ENCODE measurements around the gene ITGB2.

ITGB2 gene

DNA sequence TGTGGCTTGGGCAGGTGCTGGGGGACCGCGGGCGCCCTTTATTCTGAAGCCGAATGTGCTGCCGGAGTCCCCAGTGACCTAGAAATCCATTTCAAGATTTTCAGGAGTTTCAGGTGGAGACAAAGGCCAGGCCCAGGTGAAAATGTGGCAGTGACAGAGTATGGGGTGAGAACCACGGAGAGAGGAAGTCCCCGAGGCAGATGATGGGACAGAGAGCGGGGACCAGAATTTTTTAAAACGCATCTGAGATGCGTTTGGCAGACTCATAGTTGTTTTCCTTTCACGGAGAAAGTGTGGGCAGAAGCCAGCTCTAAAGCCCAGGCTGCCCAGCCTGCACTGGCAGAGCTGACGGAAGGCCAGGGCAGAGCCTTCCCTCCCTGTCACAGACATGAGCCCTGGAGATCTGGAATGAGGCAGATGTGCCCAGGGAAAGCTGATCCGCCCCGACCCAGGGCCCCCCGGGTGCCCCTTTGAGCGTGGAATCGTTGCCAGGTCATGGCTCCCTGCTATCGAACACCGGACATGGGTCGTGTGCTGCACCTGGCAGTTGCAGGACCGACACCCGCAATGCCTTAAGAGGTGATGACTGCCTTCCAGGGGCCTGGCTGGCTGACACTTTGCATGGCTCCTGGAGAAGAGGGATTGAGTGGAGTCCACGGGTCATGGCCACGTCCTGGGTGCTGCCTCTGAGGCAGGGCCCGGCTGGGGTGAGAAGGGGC lies 12.7 kb upstream of the ITGB2 start:
- TF ChIP-seq EZH2phosphoT487 (IDR thresholded peaks at IDR 0.05; ENCODE audit: borderline replicate concordance, low read length): no peak
- TF ChIP-seq, protein P1, sequence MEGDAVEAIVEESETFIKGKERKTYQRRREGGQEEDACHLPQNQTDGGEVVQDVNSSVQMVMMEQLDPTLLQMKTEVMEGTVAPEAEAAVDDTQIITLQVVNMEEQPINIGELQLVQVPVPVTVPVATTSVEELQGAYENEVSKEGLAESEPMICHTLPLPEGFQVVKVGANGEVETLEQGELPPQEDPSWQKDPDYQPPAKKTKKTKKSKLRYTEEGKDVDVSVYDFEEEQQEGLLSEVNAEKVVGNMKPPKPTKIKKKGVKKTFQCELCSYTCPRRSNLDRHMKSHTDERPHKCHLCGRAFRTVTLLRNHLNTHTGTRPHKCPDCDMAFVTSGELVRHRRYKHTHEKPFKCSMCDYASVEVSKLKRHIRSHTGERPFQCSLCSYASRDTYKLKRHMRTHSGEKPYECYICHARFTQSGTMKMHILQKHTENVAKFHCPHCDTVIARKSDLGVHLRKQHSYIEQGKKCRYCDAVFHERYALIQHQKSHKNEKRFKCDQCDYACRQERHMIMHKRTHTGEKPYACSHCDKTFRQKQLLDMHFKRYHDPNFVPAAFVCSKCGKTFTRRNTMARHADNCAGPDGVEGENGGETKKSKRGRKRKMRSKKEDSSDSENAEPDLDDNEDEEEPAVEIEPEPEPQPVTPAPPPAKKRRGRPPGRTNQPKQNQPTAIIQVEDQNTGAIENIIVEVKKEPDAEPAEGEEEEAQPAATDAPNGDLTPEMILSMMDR (IDR thresholded peaks at IDR 0.05; ENCODE audit: low read depth, low read length, poor library complexity, severe bottlenecking): no peak
- Histone ChIP-seq H3K27me3 (ENCODE audit: control insufficient read depth, low read length) (peaks cover 87% of the 10 kb centered on the region), H3K9me2 (replicated peaks; ENCODE audit: control insufficient read depth, low read length) (no peaks in the 10 kb centered on the region), H3K36me3 (ENCODE audit: control insufficient read depth, low read length) (no peaks in the 10 kb centered on the region), H3K4me1 (ENCODE audit: control insufficient read depth, low read length) (peaks cover 45% of the 10 kb centered on the region), H4K20me1 (ENCODE audit: control insufficient read depth, insufficient read depth, low read depth, low read length) (peaks cover 6% of the 10 kb centered on the region), H3K4me2 (ENCODE audit: low read length) (0 out of 2 replicates have a peak overlapping the region, but pooled peaks have one; percentile 4), H3F3A (ENCODE audit: control insufficient read depth, insufficient read depth) (peaks cover 16% of the 10 kb centered on the region), H3K27ac (ENCODE audit: low read depth, low read length) (no peak overlapping the region), H3K9me3 (ENCODE audit: control insufficient read depth, insufficient read depth, low read length) (no peaks in the 10 kb centered on the region), H3K4me3 (ENCODE audit: low read length) (no peak overlapping the region), H3K79me2 (ENCODE audit: control insufficient read depth, low read length) (no peaks in the 10 kb centered on the region)

DNA sequence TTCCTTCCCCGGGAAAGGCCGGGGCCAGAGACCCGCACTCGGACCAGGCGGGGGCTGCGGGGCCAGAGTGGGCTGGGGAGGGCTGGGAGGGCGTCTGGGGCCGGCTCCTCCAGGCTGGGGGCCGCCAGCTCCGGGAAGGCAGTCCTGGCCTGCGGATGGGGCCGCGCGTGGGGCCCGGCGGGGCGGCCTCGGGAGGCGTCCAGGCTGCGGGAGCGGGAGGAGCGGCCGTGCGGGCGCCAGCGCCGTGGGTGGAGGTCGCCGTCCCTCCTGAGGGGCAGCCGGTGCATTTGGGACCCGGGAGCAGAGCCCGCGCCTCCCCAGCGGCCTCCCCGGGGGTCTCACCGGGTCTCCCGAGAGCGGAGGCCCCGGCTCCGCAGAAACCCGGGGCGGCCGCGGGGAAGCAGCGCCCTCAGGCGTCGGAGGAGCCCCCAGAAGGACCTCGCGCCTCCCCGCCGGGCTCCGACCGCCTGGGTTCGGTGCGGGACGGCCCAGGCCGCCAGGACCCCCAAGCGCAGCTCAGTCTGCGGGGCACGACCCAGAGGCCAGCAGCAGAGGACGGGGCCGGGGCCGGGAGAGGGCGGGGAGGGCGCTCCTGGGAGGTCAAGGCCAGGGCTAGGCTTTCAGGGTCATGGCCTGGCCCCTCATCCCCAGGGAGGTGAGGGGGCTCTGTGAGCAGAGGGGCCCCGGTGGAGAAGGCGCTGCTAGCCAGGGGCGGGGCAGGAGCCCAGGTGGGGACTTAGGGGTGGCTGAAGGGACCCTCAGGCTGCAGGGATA lies 11.9 kb upstream of the ITGB2 start:
- no peak overlapping the region for H3K27ac ChIP-seq (ENCODE audit: low read depth, low read length)
- peak overlapping the region; percentile 91 for H3K4me2 ChIP-seq (ENCODE audit: low read length)

DNA sequence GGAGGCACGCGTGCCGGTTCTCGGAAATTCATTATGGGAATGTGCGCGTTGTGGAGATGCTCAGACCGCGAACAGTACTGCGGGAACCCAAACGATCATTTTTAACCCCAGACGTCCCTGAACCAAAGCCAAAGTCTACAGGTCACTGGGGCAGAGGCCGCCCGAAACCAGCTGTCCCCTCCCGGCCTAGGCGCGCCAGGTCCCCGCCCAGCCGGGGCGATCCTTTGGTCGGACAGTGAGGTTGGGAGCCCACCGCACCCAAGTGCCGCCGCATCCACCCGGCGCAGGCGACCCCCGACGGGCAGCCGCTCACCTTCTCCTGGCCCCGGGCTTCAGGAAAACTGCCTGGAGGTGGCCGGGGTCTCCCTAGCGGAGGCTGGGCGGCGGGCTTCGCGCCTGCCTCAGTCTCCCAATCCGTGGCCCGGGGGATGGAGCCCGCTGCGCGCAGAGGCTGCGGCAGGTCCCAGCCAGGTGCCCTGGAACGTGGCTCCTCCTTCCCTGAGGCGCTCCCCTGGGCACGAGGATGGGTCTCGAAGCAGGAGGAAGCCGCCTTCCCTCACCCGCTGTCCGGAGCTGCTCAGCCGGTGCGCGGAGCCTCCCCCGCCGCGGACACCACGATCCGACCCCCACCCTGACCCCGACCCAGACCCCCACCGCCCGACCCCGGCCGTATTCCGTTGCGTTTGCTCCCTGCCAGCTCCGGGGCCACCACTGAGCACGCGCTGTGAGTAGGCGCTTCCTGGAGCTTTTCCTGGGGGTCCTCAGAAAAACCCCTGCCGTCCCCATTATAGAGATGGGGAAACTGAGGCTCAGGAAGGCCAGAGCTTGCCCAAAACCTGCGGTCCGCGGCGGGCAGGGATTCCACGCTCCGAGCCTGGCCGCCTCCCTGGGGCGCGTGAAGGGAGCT lies 11.1 kb upstream of the ITGB2 start:
- Histone ChIP-seq H3K4me1 (ENCODE audit: control insufficient read depth, low read length) (peaks cover 61% of the 10 kb centered on the region), H3K36me3 (ENCODE audit: control insufficient read depth, low read length) (no peaks in the 10 kb centered on the region), H3K4me3 (ENCODE audit: low read length) (peak overlapping the region; percentile 61), H3K4me2 (ENCODE audit: low read length) (peak overlapping the region; percentile 91), H3K27ac (ENCODE audit: low read depth, low read length) (peak overlapping the region; percentile 23; the same call in 1 of the 2 replicates), H3K79me2 (ENCODE audit: control insufficient read depth, low read length) (no peaks in the 10 kb centered on the region), H3K9me2 (replicated peaks; ENCODE audit: control insufficient read depth, low read length) (no peaks in the 10 kb centered on the region), H3K9me3 (ENCODE audit: control insufficient read depth, insufficient read depth, low read length) (no peaks in the 10 kb centered on the region), H3F3A (ENCODE audit: control insufficient read depth, insufficient read depth) (peaks cover 10% of the 10 kb centered on the region), H4K20me1 (ENCODE audit: control insufficient read depth, insufficient read depth, low read depth, low read length) (peaks cover 11% of the 10 kb centered on the region), H3K27me3 (ENCODE audit: control insufficient read depth, low read length) (peaks cover 93% of the 10 kb centered on the region)
- no peak for TF ChIP-seq EZH2phosphoT487 (IDR thresholded peaks at IDR 0.05; ENCODE audit: borderline replicate concordance, low read length)
- TF ChIP-seq, protein P1 (IDR thresholded peaks at IDR 0.05; ENCODE audit: low read depth, low read length, poor library complexity, severe bottlenecking): no peak

More for the DNA sequence above, 11.9 kb upstream of the ITGB2 start:
- Histone ChIP-seq H3K9me2 (replicated peaks; ENCODE audit: control insufficient read depth, low read length) (no peaks in the 10 kb centered on the region), H3K4me1 (ENCODE audit: control insufficient read depth, low read length) (peaks cover 52% of the 10 kb centered on the region), H3K9me3 (ENCODE audit: control insufficient read depth, insufficient read depth, low read length) (no peaks in the 10 kb centered on the region), H3K79me2 (ENCODE audit: control insufficient read depth, low read length) (no peaks in the 10 kb centered on the region), H4K20me1 (ENCODE audit: control insufficient read depth, insufficient read depth, low read depth, low read length) (peaks cover 11% of the 10 kb centered on the region), H3K36me3 (ENCODE audit: control insufficient read depth, low read length) (no peaks in the 10 kb centered on the region), H3K27me3 (ENCODE audit: control insufficient read depth, low read length) (peaks cover 91% of the 10 kb centered on the region), H3F3A (ENCODE audit: control insufficient read depth, insufficient read depth) (peaks cover 16% of the 10 kb centered on the region), H3K4me3 (ENCODE audit: low read length) (peak overlapping the region; percentile 61; the same call in 1 of the 2 replicates)
- TF ChIP-seq EZH2phosphoT487 (IDR thresholded peaks at IDR 0.05; ENCODE audit: borderline replicate concordance, low read length): no peak
- TF ChIP-seq, protein P1 (IDR thresholded peaks at IDR 0.05; ENCODE audit: low read depth, low read length, poor library complexity, severe bottlenecking): peak; percentile 25

Data from DOHH2 (cell line).